HG03095 (cell line): Measurements from ENCODE around the gene SNCB.

Source experiments
- ATAC-seq: cut with Tn5 transposase; IDR thresholded peaks from one replicate; pipeline ENCODE4 v1.9.1; 2021; ENCODE audit warnings: moderate library complexity; ENCODE audit not compliant: unreplicated experiment

SNCB gene

DNA sequence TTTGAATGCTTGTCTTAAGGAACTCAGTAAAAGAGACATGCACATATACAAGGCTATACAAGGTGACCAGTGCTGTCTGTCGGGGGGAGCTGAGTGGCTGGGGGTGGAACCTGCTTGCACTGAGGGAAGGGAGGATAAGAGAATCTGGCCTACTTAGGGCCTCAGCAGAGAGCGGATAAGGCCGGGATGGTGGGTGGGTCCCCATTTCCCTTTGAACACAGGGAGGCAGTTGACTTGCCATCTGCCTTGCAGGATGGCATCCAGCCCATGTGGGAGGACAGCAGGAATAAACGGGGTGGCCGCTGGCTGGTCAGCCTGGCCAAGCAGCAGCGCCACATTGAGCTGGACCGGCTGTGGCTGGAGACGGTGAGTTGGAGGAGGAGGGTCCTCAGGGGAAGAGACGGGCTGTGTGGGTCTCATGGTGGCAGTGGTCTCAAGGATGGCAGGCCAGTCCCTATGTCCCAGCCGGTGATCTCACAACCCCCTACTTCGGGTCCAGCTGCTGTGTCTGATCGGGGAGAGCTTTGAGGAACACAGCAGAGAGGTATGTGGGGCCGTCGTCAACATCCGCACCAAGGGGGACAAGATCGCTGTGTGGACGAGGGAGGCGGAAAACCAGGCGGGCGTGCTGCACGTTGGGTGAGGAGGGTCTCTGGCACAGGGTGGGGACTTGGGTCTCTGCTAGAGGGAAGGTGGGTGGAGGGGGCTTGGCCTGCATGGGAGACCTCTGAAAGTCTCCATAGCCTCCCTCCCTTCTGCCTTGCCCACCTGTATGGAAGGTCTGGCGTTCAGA is 14.7 kb upstream of the SNCB start:
- no peak for ATAC-seq

- no peak for ATAC-seq
Observed at GRCh38 chr5:176644294-176644693, 14.0 kb upstream of the SNCB start.

- ATAC-seq = no peak
Observed at GRCh38 chr5:176643491-176644219, 13.3 kb upstream of the SNCB start.

DNA sequence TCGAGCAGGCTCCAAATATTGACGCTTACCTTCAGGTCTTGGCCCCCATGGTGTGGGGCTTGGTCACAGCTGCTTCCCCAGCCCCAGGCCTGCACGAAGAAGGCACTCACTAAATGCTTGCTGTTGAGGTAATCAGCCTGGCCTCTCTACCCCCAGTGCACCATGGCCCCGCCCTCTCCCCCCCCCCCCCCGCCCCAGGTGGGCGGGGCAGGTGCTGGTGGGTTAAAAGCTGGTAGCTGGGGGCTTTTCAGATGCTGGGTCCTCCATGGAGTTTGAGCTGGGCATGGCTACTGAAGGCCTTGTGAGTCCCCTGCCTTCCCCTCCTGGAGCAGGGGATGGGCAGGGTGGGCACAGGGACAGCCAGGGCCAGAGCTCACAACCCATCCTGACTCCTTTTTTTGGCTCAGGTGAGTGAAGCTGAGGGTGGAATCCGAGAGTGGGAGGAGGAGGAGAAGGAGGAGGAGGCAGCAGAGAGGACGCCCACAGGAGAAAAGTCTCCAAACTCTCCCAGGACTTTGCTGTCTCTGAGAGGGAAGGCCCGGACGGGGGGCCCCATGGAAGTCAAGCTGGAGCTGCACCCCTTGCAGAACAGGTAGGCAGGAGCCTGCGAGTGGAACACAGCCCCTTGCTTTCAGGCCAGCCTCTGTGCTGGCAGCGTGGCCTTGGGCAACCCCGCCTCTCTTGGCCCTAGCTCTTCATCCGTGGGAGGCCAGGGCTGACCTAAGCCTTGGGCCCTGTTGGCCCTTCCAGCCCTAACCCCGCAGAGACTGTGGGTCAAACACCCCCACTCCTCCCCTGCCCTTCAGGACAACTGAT is 12.5 kb upstream of the SNCB start:
- ATAC-seq = no peak

GRCh38 chr5:176640616-176641015 is 10.3 kb upstream of the SNCB start:
- ATAC-seq = no peak

DNA sequence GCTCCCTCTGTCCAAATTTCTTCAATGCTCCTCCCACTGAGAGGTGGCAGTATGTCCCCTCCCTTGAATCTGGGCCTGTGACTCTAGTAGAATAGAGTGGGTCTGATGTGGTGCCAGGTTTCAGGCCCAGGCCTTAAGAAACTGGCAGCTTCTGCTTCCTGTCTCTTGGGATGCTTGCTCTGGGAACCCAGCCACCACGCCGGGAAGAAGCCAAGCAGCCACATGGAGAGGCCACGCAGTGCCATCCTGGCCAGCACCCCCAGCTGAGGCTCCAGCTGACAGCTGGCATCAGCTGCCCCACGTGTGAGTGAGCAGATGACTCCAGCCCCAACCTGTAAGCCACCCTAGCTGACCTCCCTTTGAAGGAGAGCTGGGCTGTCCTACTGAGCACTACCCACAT is 9.6 kb upstream of the SNCB start:
- ATAC-seq = no peak

GRCh38 chr5:176639208-176639607 is 8.9 kb upstream of the SNCB start:
- ATAC-seq = no peak

- no peak for ATAC-seq
Observed at GRCh38 chr5:176638437-176638836, 8.1 kb upstream of the SNCB start.

DNA sequence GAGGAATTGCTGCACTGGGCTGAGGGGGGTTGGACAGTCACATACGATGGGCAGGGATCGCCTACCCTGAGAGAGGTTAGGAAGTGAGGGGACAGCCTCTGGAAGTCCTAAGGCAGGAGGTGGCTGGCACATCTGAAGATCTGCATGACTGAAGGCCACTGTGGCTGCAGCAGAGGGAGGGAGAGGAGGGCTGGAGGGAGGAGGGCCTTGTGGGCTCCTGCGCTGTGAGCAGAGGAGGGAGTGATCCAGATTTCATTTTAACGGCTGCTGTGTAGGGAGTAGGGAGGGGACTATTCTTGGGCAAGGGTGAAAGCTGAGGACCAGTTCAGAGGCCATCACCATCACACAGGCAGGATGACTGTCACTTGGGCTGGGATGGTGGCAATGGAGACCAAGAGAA is 7.2 kb upstream of the SNCB start:
- ATAC-seq = no peak

DNA sequence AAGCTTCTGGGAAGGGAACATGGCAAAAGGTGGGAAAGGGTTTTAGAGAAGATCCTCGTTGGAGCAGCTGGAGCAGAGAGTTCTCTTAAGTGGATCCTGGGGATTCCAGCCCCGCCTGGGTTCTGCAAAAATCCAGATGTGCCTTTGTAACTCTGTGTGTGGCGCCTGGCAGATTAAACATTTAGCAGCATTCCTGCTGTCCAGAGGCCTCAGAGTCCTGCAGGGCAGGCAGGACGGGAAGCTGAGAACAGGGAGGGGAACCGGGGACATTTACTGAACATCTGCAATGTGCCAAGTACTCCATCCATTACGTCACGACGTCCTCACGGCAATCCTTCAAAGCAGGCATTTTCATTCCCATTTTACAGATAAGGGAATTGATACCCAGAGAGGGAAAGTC is 6.1 kb upstream of the SNCB start:
- no peak for ATAC-seq

GRCh38 chr5:176633598-176633997 is 3.3 kb upstream of the SNCB start:
- ATAC-seq = no peak

DNA sequence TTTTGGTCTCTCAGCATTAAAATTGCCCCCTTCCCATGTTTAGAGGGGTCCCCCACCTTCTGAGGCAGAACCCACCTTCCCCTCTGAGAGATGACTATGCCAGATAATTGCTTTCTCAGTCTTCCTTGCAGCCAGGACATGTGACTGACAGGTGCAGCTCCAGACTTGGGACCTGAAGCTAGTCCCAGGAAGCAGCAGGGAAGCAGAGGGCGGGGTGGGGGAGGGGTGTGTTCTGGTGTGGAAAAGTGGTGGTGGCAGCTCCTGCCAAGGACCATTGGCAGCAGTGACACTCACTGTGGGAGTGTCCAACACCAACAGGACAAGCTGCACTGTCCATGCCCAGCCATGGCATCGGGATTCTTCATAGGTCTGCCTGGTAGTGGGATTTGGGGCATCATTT is 2.4 kb upstream of the SNCB start:
- no peak for ATAC-seq

- no peak for ATAC-seq
Observed at GRCh38 chr5:176631383-176632200, 1.3 kb upstream of the SNCB start.

DNA sequence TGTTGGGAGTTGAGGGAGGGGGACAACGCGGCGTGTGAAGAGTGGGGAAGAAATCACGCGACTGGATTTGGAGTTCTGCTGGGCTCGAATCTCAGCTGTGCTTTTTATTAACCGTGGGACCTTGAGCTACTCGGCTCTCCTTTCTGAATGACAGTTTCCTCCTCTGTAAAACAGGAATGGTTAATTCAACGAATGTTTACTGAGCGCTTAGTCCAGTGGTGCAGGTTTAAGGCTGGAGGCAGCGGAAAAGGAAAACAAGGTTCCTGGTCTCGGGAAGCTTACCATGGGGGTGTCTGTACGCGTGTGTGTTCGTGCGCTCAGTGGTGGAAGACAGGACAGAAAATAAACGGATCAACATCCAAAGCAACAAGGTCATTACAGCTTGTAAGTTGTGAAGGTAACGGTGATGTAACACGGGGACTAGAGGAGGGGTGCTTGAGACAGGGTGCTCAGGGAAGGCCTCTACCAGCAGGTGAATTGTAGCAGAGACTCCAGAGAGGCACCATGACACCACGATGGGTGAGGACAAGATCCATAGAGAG is 418 bp upstream of the SNCB start:
- no peak for ATAC-seq

GRCh38 chr5:176629317-176629852 is 949 bp downstream of the SNCB start:
- no peak for ATAC-seq

GRCh38 chr5:176628406-176629228 is 1.7 kb downstream of the SNCB start:
- ATAC-seq = no peak

- ATAC-seq = no peak
Observed at GRCh38 chr5:176627582-176627981, 2.8 kb downstream of the SNCB start.

DNA sequence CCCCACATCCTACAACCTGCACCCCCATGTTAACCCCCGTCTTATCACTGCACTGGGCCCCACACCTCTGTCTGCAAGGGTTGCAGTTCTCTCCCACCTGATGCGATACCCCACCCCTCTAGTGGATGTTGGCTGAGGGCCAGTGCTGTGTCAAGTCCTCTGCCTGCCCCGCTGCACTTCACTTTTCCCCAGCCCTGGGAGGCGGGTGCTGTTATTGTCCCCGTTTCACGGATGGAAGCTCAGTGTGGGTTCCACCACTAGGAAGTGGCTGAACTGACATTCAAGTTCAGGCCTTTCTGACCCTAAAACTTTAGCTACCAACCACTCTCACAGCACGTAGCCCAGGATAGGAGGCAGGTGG is 3.5 kb downstream of the SNCB start:
- ATAC-seq = no peak
